ENCODE measurements around the gene SLC35D1. TPM values are rescaled to one million over a fixed set of nuclear protein-coding genes. Genes with fewer than 3 reads are reported as not detected.

Gene SLC35D1
- total RNA-seq, 1 experiment from 2014 or later: 7.7 TPM

GRCh38 chr1:67041841-67042503 lies 12.0 kb downstream of the SLC35D1 start:
- no TSS peak for BruUV-seq (replicated peaks)
- Histone ChIP-seq H3K27me3 (replicated peaks; ENCODE audit: control insufficient read depth, insufficient read depth, low read length) (no peaks in the 10 kb centered on the region), H3K4me1 (no peaks in the 10 kb centered on the region), H3K4me3 (ENCODE audit: low read depth, low read length) (no peak overlapping the region), H3K9me3 (no peaks in the 10 kb centered on the region), H3K36me3 (ENCODE audit: control insufficient read depth, insufficient read depth, low read length) (no peaks in the 10 kb centered on the region)
- H3K27me3 Mint-ChIP-seq (ENCODE audit: insufficient read depth, unreplicated experiment): no peaks in the 10 kb centered on the region
- TF ChIP-seq CTCF (IDR thresholded peaks at IDR 0.05; ENCODE audit: insufficient read depth in 1 of 2, low read depth in 1 of 2, low read length in 1 of 2, severe bottlenecking in 1 of 2, unreplicated experiment in 1 of 2): no peak
- intact Hi-C loops (cut with micrococcal nuclease; ENCODE audit: unreplicated experiment): no loop called here
- no peak overlapping the region for H3K4me3 Mint-ChIP-seq (ENCODE audit: unreplicated experiment)
- H3K9me3 Mint-ChIP-seq (ENCODE audit: unreplicated experiment): peaks cover 2% of the 10 kb centered on the region
- H3K36me3 Mint-ChIP-seq (ENCODE audit: insufficient read depth, unreplicated experiment): peaks cover 23% of the 10 kb centered on the region
- H3K27ac Mint-ChIP-seq (ENCODE audit: unreplicated experiment): no peak overlapping the region
- no peaks in the 10 kb centered on the region for H3K4me1 Mint-ChIP-seq (ENCODE audit: low read depth, unreplicated experiment)
- ChIA-PET CTCF (no interaction called here), POLR2A (no interaction called here)
- no peak for DNase-seq

- intact Hi-C loops (cut with micrococcal nuclease; ENCODE audit: unreplicated experiment): no loop called here
- POLR2A ChIA-PET: no interaction called here
- Mint-ChIP-seq H3K36me3 (ENCODE audit: insufficient read depth, unreplicated experiment) (peaks cover 32% of the 10 kb centered on the region), H3K27ac (ENCODE audit: unreplicated experiment) (no peak overlapping the region), H3K4me3 (ENCODE audit: unreplicated experiment) (no peak overlapping the region), H3K27me3 (ENCODE audit: insufficient read depth, unreplicated experiment) (no peaks in the 10 kb centered on the region), H3K9me3 (ENCODE audit: unreplicated experiment) (peaks cover 10% of the 10 kb centered on the region), H3K4me1 (ENCODE audit: low read depth, unreplicated experiment) (no peaks in the 10 kb centered on the region)
- Histone ChIP-seq H3K4me3 (ENCODE audit: low read depth, low read length) (no peak overlapping the region), H3K36me3 (ENCODE audit: control insufficient read depth, insufficient read depth, low read length) (no peaks in the 10 kb centered on the region), H3K9me3 (no peaks in the 10 kb centered on the region), H3K27me3 (replicated peaks; ENCODE audit: control insufficient read depth, insufficient read depth, low read length) (no peaks in the 10 kb centered on the region), H3K4me1 (no peaks in the 10 kb centered on the region)
- CTCF ChIA-PET: interaction anchor here (0.7 kb wide), 1 partner anchor 109 kb away, joined by 5 read pairs; no protein-coding TSS in a partner anchor
- TF ChIP-seq CTCF (IDR thresholded peaks at IDR 0.05; ENCODE audit: insufficient read depth in 1 of 2, low read depth in 1 of 2, low read length in 1 of 2, severe bottlenecking in 1 of 2, unreplicated experiment in 1 of 2): no peak
- no peak for DNase-seq
- no TSS peak for BruUV-seq (replicated peaks)
Measured at GRCh38 chr1:67040405-67040804, 13.5 kb downstream of the SLC35D1 start.

- no peak for TF ChIP-seq CTCF (IDR thresholded peaks at IDR 0.05; ENCODE audit: insufficient read depth in 1 of 2, low read depth in 1 of 2, low read length in 1 of 2, severe bottlenecking in 1 of 2, unreplicated experiment in 1 of 2)
- DNase-seq: no peak
- H3K36me3 ChIP-seq (ENCODE audit: control insufficient read depth, insufficient read depth, low read length): no peaks in the 10 kb centered on the region
- CTCF ChIA-PET: no interaction called here
- Mint-ChIP-seq H3K4me3 (ENCODE audit: unreplicated experiment) (no peak overlapping the region), H3K4me1 (ENCODE audit: low read depth, unreplicated experiment) (no peaks in the 10 kb centered on the region), H3K9me3 (ENCODE audit: unreplicated experiment) (peaks cover 6% of the 10 kb centered on the region), H3K27me3 (ENCODE audit: insufficient read depth, unreplicated experiment) (no peaks in the 10 kb centered on the region), H3K36me3 (ENCODE audit: insufficient read depth, unreplicated experiment) (peaks cover 17% of the 10 kb centered on the region), H3K27ac (ENCODE audit: unreplicated experiment) (no peak overlapping the region)
- BruUV-seq (replicated peaks): no TSS peak
- H3K4me1 ChIP-seq: no peaks in the 10 kb centered on the region
- intact Hi-C loops (cut with micrococcal nuclease; ENCODE audit: unreplicated experiment): no loop called here
- H3K9me3 ChIP-seq: no peaks in the 10 kb centered on the region
- no peaks in the 10 kb centered on the region for H3K27me3 ChIP-seq (replicated peaks; ENCODE audit: control insufficient read depth, insufficient read depth, low read length)
- no peak overlapping the region for H3K4me3 ChIP-seq (ENCODE audit: low read depth, low read length)
- POLR2A ChIA-PET: no interaction called here
Measured at GRCh38 chr1:67031859-67032247, 22.1 kb downstream of the SLC35D1 start.

All from Caco-2 (cell line).